CD4-positive, alpha-beta T cell treated with Interferon gamma for 1 hour (primary cell): ENCODE data around the gene SRSF3.
"Not testable (repeated sequence)": the region's sequence is repeated elsewhere in the genome, so short reads cannot be mapped to it uniquely, and the experiment has no call there.

Source experiments
- DNase-seq: peaks from one replicate; pipeline ENCODE4 v3.0.0-alpha.2; 2020

SRSF3 gene

DNA sequence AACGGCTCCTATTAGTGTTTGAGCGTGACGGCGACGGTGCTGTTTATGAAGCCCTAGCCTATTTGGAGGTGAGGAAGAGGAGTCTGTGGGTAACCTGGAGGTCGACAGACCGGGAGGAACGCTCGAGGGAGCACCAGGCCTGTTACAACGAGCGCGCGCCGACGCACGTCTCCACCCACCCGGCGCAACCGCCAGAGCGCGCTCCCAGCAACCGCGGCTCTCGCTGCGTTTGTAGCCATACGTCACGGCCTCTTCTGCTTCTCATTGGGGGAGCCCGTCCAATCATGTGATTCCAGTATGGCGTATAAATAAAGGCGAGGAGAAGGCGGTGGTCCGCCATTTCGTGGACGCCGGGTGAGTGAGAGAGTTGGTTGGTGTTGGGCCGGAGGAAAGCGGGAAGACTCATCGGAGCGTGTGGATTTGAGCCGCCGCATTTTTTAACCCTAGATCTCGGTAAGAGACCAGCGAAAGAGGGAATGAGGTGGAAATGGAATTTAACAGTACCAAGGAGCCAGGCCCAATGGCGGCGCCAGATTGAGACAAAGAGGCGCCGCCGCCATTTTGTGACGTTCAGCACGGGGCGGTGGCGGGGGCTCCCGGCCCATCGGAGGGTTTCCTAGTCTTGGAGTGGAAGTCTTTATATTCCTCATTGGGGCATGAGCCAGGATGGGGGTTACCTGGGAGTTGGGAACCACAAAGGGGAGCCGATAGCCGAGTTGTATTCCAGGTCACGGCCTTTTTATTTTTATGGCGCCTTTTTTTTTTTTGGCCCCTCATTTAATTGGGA is at the start of gene SRSF3:
TSS of gene SRSF3 (plus strand) at position 334 of the 787 bp plus-strand sequence. CDS start 2,401 bp downstream, outside the sequence.
- peak; percentile 97 for DNase-seq

DNA sequence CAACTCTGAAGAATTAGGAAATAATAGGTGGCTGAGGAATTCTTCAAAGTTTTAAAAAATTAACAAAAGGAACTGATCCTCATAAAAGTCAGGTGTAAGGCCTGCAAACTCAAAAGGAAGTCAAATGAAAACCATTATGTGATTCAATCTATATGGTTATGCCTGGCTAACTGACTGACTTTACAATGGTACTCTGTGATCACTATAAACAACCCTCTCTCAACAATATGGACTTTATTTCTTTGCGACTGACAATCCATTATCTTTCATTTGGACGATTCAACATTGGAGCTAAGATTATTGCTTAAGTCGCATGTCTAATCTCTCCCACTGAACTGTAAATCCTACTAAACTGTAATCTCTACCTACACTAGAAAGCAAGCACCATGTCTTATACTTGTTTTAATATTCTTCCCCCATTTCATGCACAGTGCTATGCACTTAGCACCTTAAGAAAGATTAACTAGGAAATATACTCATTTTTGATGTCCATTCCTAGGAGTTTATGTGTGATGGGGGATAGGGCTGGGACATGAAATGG is 48.3 kb upstream of the SRSF3 start:
- no peak for DNase-seq

DNA sequence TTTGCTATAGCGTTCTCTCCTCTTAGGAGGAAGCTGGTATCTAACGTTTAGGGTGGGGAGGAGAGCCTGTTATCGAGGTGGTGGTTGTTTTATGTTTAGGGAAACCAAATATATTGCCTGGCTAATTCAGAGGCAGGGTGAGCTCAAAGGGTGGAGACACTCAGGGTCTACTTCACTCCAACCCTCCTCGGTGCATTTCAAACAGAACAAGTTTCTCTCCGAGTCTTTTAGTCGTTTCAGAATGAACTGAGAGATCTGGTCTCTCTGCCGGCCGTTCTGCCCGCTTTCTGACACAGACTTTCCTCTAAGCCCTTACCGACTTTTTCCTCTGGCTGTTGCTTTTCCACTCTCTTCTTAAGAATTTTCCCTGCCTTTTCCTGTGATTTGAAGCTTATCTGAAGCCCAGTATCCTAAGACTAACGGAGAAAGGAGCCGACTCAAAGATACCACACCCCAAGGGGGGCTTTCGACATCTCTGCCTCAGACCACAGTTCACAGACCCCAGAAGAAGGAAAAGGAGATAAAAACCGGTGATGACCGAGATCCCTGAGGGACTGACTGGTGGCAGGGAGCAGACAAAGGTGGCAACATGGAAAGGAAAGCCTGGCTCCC is 47.7 kb upstream of the SRSF3 start:
- no peak for DNase-seq

DNA sequence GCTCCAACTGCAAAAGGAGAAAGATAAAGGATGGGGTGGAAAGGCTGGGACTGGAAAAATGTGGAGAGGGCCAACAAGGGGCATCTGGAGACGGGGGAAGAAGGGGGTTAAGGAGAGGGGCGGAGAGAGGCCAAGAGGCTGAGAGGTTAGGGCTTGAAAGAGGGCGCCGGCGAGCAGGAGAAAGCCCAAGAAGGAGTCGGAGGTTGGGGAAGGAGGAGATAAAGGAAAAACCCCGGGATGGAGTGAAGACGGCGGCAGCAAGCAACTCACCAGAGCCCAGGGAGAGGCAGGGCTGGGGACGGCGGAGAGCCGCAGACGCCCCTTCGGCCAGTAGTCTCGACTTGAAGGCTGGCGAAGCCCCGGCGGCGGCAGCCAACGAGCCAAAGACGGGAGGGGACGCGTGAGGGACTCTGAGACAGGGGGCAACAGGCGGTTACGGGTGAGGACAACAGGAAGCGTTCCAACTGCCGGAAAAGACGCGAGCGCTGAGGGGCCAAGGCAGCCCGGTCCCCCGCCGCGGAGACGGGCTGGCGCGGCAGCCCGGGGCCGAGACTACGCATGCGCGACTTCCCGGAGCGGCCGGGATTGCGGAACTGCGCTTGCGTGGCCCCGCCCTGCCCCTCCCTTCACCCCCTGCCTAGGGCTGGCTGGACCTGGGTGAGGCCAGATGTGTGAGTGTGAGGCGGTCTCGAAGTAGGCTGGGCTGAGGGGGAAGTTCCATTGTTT is 47.1 kb upstream of the SRSF3 start, which contains the start of gene STK38:
TSS of gene STK38 (minus strand) at position 560 of the 726 bp plus-strand sequence. CDS start 7,277 bp downstream, outside the sequence.
- peak; percentile 92 for DNase-seq

DNA sequence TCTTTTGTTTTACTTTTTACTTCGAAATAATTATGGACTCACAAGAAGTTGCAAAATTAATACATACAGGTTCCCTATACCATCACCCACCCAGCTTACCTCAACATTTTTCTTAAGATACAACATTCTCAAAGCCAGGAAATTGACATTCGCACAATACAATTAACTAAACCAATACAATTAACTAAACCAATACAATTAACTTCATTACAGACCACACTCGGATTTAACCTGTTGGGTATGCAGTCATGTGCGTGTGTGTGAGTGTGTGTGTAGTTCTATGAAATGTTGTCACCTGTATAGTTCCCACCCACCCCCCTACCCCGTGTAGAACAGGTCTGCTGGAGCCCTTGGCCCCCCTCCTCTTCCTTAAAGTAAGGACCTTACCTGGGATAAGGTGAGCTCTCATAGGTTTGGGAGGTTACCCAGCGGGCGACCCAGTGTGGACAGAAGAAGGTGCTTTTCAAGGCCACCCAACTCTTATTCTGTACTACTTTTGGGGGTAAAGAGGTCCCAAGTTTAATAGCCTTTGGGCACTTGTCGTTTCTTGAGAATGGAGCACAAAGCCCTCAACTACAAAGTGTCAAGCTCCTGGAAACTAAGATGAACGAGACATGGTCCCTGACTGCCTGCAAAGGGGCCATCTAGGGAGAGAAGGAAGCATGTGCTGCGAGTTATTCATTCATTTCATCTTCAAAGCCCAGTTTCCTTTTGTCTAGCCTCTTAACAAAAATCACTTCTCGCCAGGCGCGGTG is 46.3 kb upstream of the SRSF3 start:
- DNase-seq, result no peak

DNA sequence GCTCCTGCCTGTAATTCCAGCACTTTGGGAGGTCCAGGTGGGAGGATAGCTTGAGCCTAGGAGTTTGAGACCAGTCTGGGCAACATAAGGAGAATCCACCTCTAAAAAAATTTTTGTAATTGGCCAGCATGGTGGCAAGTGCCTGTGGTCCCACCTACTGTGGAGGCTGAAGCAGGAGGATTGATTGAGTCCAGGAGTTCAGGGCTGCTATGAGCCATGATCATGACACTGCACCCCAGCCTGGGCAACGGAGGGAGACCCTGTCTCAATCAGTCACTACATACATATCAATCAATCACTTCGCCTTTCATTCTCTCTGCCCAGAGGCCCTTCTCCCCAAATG is 45.8 kb upstream of the SRSF3 start:
- no peak for DNase-seq

DNA sequence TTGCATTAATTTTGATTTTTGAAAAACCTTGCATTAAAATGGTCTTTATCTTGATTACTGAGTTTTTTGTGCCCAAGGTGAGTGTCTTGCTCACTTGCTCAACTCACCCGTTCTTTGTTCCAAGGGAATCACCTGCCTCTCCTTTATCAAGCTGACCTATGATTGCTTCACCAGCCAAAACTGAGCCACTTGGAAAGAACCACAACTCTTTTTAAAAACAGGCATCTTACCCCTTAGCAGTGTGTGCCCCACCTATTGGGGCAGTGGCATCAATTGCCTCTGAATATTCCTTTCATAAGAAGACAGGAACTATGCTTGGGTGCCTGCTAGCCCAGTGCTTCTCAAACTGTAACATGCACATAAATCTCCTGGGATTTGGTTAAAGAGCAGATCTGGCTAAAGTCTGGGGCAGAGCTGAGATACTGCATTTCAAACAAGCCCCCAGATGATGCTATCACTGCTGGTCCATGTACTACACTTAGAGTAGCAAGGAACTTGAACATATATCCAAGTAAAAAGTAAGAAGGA is 43.6 kb upstream of the SRSF3 start:
- DNase-seq, result no peak

DNA sequence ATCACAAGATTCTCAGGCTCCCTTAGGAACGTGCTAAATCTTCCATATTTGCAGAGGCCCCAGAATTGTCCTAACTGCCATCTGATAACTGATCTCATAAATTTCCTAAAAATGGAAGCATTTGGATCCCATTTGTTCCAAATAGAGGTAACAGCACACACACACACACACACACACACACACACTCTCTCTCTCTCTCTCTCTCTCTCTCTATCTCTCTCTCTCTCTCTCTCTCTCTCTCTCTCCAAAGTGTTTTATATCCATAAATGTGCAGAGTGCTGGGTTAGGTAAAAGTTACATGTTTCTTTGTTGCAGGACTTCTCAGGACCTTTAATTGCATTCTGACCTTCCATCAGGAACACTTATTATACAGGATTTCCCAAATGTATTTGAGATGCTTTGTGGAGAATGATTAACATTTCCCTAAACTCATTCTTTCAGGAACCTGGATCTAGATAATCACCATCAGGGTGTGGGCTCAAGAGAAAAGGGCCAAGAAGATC is 38.4 kb upstream of the SRSF3 start:
- DNase-seq, result no peak

DNA sequence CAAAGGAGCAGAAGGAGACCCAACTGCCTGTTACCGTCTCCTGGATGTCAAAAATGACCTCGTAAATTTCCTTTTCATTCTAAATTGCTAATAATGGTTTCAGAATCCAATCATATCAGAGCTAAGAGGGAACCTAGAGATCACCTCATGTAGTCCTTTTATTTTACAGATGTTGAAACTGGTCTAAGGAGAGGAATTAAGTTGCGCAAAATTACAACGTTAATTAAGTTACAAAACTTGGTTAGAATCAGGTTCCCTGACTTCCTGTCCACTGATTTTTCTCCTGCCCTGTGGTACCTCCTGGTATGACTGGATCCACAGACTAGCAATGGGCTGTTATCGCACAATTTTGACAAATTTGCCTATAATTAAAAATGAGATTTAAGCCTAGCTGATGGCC is 37.9 kb upstream of the SRSF3 start:
- no peak for DNase-seq

DNA sequence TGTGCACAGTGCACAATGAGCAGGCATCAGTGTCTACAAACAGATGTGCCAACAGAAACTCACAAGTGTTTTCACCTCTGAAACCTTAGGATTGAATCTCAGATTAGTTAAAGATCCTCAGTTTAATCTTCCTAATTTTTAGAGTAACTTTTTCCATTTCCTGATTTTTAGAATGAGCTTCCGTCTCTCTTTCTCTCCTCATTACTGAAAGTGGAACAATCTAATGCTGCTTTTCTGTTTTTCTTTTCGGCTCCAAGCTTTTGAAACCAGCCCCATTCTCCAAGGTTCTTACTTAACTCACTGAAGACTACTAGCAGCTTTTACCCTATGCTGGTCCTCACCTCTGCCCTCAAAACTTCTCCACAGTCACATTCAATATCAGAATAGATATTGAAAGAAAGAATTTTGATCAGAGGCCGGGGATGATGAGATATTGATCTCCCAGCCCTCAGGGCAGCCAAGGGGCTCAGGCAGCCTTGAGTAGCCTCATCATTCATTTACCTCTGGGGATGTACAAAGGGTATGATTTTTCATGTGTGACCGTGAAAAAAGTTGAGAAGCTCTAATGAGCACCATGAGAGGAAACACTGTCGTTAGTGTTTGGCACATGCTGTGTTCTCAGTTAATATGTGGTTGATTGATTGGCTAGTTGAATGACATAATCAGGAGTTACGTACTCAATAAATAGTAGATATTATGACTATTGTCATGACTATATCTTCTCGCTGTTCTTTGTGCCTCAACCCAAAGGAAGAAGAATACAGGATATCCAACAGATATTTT is 35.0 kb upstream of the SRSF3 start:
- DNase-seq, result no peak

DNA sequence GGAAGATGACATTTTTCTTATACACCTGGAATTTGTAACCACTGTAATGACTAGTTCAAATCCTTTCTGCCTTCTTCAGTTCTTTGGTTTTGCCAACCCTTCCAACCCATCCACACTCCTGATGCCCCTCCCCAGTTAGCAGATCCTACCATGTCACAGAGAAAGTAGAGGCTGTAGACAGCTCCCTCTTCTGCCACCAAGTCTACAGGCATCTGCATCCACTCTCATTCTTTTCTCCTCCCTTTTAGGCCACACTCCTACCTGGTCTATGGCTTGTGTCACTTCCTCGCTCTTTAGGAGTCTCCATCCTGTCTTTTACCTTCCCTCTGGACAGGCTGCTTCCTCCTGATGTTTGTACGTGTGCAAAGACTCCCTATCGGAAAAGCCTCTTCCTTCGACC is 33.3 kb upstream of the SRSF3 start:
- no peak for DNase-seq

DNA sequence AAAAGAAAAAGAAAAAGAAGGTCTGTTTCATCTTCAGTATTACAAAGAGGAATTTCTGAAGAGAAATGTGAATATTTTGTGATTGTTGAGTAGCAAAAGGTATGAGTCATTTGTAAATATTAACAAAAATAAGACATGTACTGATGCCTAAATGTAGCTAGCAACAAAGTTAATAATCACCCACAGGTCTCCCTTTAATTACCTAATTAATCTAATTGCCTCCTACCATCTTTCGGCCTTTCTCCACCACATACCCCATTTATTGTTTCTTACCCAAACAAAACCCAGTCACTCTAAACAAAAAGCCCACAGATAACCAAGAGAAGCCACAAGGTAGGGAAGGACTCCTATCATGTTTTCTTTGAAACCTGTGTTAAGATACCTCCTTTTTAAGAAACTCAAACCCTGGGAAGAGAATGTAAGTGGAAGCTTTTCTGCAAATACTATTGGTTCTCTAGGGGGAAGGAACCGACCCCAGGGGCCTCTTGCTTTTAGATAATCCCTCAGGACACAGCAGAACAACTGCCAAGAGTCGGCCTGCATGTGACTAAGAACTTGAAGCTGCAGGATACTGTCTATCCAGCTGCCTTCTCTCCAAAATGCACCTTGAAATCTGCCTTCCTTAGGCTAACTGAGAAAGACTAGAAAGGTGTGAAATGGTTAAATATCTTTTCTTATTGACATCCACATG is 30.8 kb upstream of the SRSF3 start:
- DNase-seq, result no peak

DNA sequence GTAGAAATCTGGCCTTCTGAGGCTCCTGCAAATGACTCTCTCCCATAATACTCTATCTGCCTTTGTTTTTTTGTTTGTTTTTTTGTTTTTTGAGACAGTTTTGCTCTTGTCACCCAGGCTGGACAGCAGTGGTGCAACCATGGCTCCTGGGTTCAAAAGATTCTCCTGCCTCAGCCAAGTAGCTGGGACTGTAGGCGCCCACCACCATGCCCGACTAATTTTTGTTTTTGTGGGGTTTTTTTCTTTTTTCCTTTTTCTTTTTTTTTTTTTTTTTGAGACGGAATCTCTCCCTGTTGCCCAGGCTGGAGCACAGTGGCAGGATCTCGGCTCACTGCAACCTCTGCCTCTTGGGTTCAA is 30.3 kb upstream of the SRSF3 start:
- no peak for DNase-seq

DNA sequence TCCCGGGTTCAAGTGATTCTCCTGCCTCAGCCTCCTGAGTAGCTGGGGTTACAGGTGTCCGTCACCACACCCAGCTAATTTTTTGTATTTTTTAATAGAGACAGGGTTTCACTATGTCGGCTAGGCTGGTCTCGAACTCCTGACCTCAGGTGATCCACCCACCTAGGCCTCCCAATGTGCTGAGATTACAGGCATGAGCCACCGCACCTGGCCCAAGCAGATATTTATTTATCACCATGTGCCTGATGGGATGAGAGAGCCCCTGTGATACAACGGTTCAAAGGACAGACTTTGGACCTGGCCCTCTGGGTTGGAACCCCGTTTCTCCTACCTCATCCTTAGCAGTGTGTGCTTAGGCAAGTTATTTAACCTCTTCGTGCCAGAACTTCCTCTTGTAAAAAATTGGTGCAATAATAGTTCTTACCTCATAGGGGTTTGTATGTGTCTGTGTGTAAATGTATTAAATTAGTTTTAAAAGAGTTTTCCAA is 27.7 kb upstream of the SRSF3 start:
- no peak for DNase-seq

DNA sequence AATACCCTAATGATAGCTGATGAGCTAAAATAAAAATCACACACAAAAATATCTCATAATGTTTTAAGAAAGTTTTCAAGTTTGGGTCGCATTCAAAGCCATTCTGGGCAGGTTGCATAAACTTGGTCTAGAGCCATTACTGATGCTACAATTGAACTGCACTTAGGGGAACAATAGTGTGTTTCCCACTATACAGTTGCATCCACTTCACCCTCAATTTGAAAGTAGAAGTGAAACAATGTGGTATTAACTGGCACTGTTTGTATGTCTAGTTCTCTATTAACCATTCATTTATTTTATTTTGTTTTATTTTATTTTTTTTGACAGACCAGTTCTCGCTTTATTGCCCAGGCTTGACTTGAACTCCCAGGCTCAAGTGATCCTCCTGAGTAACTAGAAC is 23.9 kb upstream of the SRSF3 start:
- DNase-seq, result no peak

DNA sequence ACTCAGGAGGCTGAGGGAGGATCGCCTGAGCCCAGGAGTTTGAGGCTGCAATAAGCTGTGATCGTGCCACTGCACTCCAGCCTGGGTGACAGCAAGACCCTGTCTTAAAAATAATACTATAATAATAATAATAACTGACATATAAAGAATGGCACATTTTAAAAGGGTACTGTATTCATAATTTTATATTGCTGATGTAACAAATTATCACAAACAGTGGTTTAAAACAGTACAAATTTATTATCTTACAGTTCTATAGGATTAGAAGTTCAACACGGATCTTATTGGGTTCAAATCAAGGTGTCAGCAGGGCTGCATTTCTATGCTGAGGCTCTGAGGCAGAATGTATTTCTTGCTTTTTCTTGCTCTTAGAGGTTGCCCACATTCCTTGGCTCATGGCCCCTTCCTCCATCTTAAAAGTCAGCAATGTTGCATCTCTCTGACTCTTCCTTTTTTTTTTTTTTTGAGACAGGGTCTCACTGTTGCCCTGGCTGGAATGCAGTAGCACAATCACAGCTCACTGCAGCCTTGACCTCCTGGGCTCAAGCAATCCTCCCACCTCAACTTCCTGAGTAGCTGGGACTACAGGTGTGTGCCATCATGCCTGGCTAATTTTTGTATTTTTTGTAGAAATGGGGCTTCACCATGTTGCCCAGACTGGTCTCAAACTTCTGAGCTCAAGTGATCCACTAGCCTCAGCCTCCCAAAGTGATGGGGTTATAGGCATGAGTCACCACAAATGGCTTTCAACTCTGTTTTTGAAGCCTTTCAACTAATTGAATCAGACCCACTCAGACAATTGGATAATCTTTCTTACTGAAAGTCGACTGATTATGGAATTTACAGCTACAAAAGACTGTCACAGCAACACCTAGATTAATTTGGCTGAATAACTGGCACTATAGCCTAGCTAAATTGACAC is 22.8 kb upstream of the SRSF3 start:
- DNase-seq, result no peak

DNA sequence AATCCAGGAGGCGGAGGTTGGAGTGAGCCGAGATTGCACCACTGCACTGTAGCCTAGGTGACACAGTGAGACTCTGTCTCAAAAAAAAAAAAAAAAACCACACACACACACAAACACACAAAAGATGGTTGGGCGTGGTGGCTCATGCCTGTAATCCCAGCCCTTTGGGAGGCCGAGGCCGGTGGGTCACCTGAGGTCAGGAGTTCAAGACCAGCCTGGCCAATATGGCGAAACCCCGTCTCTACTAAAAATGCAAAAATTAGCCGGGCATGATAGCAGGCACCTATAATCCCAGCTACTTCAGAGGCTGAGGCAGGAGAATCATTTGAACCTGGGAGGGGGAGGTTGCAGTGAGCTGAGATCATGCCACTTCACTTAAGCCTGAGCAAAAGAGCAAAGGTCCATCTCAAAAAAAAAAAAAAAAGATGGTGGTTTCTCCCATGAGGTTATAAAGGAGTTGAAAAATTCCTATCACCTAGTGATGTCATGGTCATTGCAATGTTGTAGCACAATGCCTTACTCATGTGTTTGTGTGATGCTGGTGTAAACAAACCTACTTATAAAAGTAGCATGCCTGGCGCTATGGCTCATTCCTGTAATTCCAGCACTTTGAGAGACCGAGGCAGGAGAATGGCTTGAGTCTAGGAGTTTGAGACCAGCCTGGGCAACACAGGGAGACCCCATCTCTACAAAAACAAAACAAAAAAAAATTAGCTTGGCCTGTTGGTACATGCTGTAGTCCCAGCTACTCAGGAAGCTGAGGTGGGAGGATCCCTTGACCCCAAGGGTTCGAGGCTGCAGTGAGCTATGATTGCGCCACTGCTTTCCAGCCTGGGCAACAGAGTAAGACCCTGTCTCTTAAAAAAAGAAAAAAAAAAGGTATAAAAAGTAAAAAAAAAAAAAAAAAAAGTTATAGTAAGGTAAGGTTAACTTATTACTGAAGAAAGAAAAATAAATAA is 21.5 kb upstream of the SRSF3 start:
- DNase-seq, result not testable (repeated sequence)

DNA sequence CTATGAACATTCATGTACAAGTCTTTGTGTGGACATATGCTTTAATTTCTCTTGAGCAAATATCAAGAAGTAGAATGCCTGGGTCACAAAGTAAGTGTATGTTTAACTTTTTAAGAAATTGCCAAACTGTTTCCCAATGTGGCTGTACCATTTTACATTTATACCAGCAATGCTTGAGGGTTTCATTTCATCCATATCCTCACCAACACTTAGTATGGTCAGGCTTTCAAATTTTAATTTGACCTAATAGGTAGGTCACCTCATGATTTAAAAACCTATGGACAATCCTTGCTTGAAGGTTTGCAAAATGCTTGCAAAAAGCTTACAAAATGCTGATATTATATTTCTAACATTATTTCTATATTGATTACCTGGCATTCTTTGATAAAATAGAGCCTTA is 19.5 kb upstream of the SRSF3 start:
- no peak for DNase-seq

DNA sequence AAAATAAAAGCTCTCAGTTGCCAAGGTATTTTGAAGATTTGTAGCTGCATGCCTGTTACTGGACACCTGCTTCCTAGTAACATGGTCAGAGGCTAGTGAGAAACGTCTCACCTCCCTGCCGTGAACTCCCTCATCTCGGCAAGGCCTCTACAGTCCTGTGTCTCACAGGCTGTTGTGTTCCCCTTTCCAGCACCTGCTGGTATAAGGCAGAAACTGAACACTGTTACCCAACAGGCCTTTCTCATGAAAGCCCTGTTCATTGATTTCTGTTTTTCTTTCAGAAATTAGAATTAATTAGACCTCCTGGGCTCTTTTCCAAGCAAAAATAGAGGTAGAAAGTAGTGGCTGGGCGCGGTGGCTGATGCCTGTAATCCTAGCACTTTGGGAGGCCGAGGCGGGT is 17.6 kb upstream of the SRSF3 start:
- no peak for DNase-seq
